Cardiac fibroblast (primary cell): ENCODE results near the gene PLXNA4.

Experiments
- DNase-seq, 2 donors: peaks; one replicate each; pipeline versions ENCODE4 v3.0.0 to v3.0.0-alpha.2; 2010; ENCODE audit warnings: low read depth in 2 of 2
- H3K4me3 ChIP-seq, 2 donors: replicated peaks in 1 of 2; 1 replicate in 1 of 2; 2 replicates in 1 of 2; pipeline ENCODE4 v1.5.1; 2011; ENCODE audit warnings: low read depth in 2 of 2, low read length in 2 of 2, mild to moderate bottlenecking in 2 of 2, moderate library complexity in 1 of 2
- CTCF ChIP-seq: IDR thresholded peaks from one replicate; pipeline ENCODE4 v1.5.1; 2011; ENCODE audit warnings: low read depth, mild to moderate bottlenecking, low read length, inconsistent platforms

PLXNA4 gene

GRCh38 chr7:132418840-132419239, 157.4 kb downstream of the PLXNA4 start:
- TF ChIP-seq CTCF: no peak
- no peak for DNase-seq
- no peak overlapping the region for H3K4me3 ChIP-seq

GRCh38 chr7:132417103-132417906, 159.0 kb downstream of the PLXNA4 start:
- no peak overlapping the region for H3K4me3 ChIP-seq
- TF ChIP-seq CTCF: no peak
- DNase-seq: peak; percentile 17 to 66

GRCh38 chr7:132416395-132416794, 159.9 kb downstream of the PLXNA4 start:
- TF ChIP-seq CTCF: no peak
- H3K4me3 ChIP-seq: no peak overlapping the region
- DNase-seq: no peak

GRCh38 chr7:132415259-132415658, 161.0 kb downstream of the PLXNA4 start:
- no peak for TF ChIP-seq CTCF
- DNase-seq: no peak
- no peak overlapping the region for H3K4me3 ChIP-seq

GRCh38 chr7:132414857-132415256, 161.4 kb downstream of the PLXNA4 start:
- H3K4me3 ChIP-seq: no peak overlapping the region
- no peak for TF ChIP-seq CTCF
- DNase-seq: no peak

GRCh38 chr7:132412435-132412834, 163.8 kb downstream of the PLXNA4 start:
- H3K4me3 ChIP-seq: no peak overlapping the region
- DNase-seq: no peak
- no peak for TF ChIP-seq CTCF
